A549 (cell line): ENCODE measurements around the gene PRKCE. TPM values are rescaled to one million over a fixed set of nuclear protein-coding genes. Genes with fewer than 3 reads are reported as not detected.

Experiments used
- ATAC-seq, 2 experiments: fragments of 200-7000 bp in 1 of 2; fragments of >200 bp in 1 of 2; cut with Nextera tagmentation in 1 of 2; cut with Tn5 transposase in 1 of 2; 3 replicates each; pipeline versions ENCODE4 v1.8.0 to v1.9.1; 2018 to 2020; ENCODE audit warnings: mild to moderate bottlenecking in 1 of 2, moderate library complexity in 1 of 2
- CTCF ChIA-PET: fragments of 300-600 bp; sonication (Branson Sonifier 250); formaldehyde crosslinking; extraction: SDS; loops from one replicate; lab custom pipeline; 2021; ENCODE audit warnings: antibody characterized with exemption, inconsistent platforms; lab: Yijun Ruan, JAX
- POLR2A ChIA-PET: fragments of 350-600 bp; formaldehyde crosslinking; extraction: SDS; loops from one replicate; lab custom pipeline; 2021; ENCODE audit warnings: antibody characterized with exemption, inconsistent platforms; lab: Yijun Ruan, JAX
- DNase-seq, 2 experiments: peaks; one replicate each; pipeline versions ENCODE4 v3.0.0 to v3.0.0-alpha.2; 2011 to 2016; ENCODE audit warnings: low read depth in 1 of 2, low spot score in 1 of 2
- FAIRE-seq: peaks from 2 replicates; lab custom pipeline; 2011; peaks lifted over from hg19 to GRCh38; lab: Jason Lieb, UNC
- H3K27ac ChIP-seq, 2 experiments: fragments of >200 bp; sonication (Bioruptor Twin); formaldehyde crosslinking; 3 replicates each; pipeline ENCODE4 v1.5.1; 2016 to 2017
- H3K4me1 ChIP-seq: fragments of >200 bp; sonication (Bioruptor Twin); formaldehyde crosslinking; 3 replicates; pipeline ENCODE4 v1.6.1; 2016
- H3K4me2 ChIP-seq: fragments of >200 bp; sonication (Bioruptor Twin); formaldehyde crosslinking; 3 replicates; pipeline ENCODE4 v1.6.1; 2016
- H3K4me3 ChIP-seq: fragments of >200 bp; sonication (Bioruptor Twin); formaldehyde crosslinking; 3 replicates; pipeline ENCODE4 v1.5.1; 2016
- H3K9me3 ChIP-seq: fragments of >200 bp; sonication (Bioruptor Twin); formaldehyde crosslinking; 3 replicates; pipeline ENCODE4 v1.6.1; 2016
- ATOH8 ChIP-seq: fragments of 250-450 bp; sonication (Bioruptor Pico); IDR thresholded peaks from 2 replicates; pipeline ENCODE4 v1.5.0; 2020; ENCODE audit warnings: low read depth, mild to moderate bottlenecking, moderate library complexity
- CHD2 ChIP-seq: fragments of 150-350 bp; IDR thresholded peaks from 2 replicates; pipeline ENCODE4 v1.6.1; 2014; ENCODE audit warnings: low read length; ENCODE audit not compliant: partially characterized antibody
- CHD4 ChIP-seq: fragments of 200-600 bp; sonication (generic); IDR thresholded peaks from 2 replicates; pipeline ENCODE4 v1.6.1; 2016; ENCODE audit warnings: antibody characterized with exemption, mild to moderate bottlenecking, borderline replicate concordance
- EHMT2 ChIP-seq: fragments of 200-600 bp; sonication (generic); IDR thresholded peaks from 2 replicates; pipeline ENCODE4 v1.6.1; 2016; ENCODE audit warnings: antibody characterized with exemption, low read depth, mild to moderate bottlenecking, moderate library complexity
- ELK1 ChIP-seq: fragments of 150-350 bp; IDR thresholded peaks from 2 replicates; pipeline ENCODE4 v1.6.1; 2014; ENCODE audit warnings: low read depth, mild to moderate bottlenecking, low read length
- HOXA7 ChIP-seq: fragments of 250-450 bp; sonication (Bioruptor Pico); IDR thresholded peaks from 2 replicates; pipeline ENCODE4 v1.5.0; 2020; ENCODE audit warnings: mild to moderate bottlenecking, moderate library complexity
- JUN ChIP-seq, 2 experiments: fragments of >200 bp; sonication (Bioruptor Twin); formaldehyde crosslinking; IDR thresholded peaks; 2 replicates in 1 of 2; 3 replicates in 1 of 2; pipeline ENCODE4 v1.6.1; 2016 to 2017
- KDM5A ChIP-seq: fragments of 200-600 bp; sonication (generic); IDR thresholded peaks from 2 replicates; pipeline ENCODE4 v1.6.1; 2016; ENCODE audit warnings: antibody characterized with exemption, mild to moderate bottlenecking
- MAZ ChIP-seq: fragments of 150-350 bp; IDR thresholded peaks from 2 replicates; pipeline ENCODE4 v1.6.1; 2014; ENCODE audit warnings: antibody characterized with exemption, low read depth, low read length, borderline replicate concordance
- NPAS2 ChIP-seq: fragments of 250-450 bp; sonication (Bioruptor Pico); IDR thresholded peaks from 2 replicates; pipeline ENCODE4 v1.8.0; 2022; ENCODE audit warnings: mild to moderate bottlenecking, moderate library complexity, borderline replicate concordance
- PHF8 ChIP-seq: fragments of 200-600 bp; sonication (generic); IDR thresholded peaks from 2 replicates; pipeline ENCODE4 v1.6.1; 2016; ENCODE audit warnings: low read depth, mild to moderate bottlenecking, antibody characterized with exemption, moderate library complexity, borderline replicate concordance
- SREBF2 ChIP-seq: fragments of 450-650 bp; IDR thresholded peaks from 2 replicates; pipeline ENCODE4 v1.6.1; 2014; ENCODE audit warnings: mild to moderate bottlenecking, moderate library complexity
- TP53 ChIP-seq: fragments of 250-450 bp; sonication (Bioruptor Pico); IDR thresholded peaks from 2 replicates; pipeline ENCODE4 v1.5.0; 2021; ENCODE audit warnings: mild to moderate bottlenecking, moderate library complexity
- ZC3H11A ChIP-seq: fragments of 450-650 bp; IDR thresholded peaks from 2 replicates; pipeline ENCODE4 v1.6.1; 2014; ENCODE audit warnings: antibody characterized with exemption, mild to moderate bottlenecking
- WGBS: methylation state at CpG from one replicate; pipeline ENCODE4 v1.1.6; 2017; ENCODE audit errors: missing lambda C conversion rate; 5-methylcytosine and 5-hydroxymethylcytosine counted together
- polyA plus RNA-seq, 4 experiments: library from polyadenylated mRNA; depleted of rRNA in 3 of 4; stranded (reverse); fragments of >200 nt; fragmentation: RNase III in 1 of 4; extraction: RNeasy Plus Mini Kit Qiagen cat#74134 plus additional on column Dnase treatment in 1 of 4; gene quantifications; 2 replicates in 3 of 4; 3 replicates in 1 of 4; pipeline ENCODE4 v1.2.3, GENCODE V29; 2011 to 2017
- TF ChIP-seq, protein P1 (sequence below): fragments of >200 bp; sonication (Bioruptor Twin); formaldehyde crosslinking; IDR thresholded peaks from 3 replicates; pipeline ENCODE4 v1.5.1; 2016
- TF ChIP-seq, protein P2 (sequence below): IDR thresholded peaks from 2 replicates; pipeline ENCODE4 v1.6.1; 2012
- TF ChIP-seq, protein P3 (sequence below): IDR thresholded peaks from 2 replicates; pipeline ENCODE4 v1.6.1; 2012

PRKCE gene
- polyA plus RNA-seq, 2 of the 4 experiments (the other 2 are of a cell fraction), result 11.5 to 12.0 TPM

GRCh38 chr2:45789317-45789716 is 137.8 kb downstream of the PRKCE start:
- Histone ChIP-seq H3K27ac (no peak overlapping the region), H3K4me1 (no peaks in the 10 kb centered on the region), H3K9me3 (no peaks in the 10 kb centered on the region), H3K4me2 (no peak overlapping the region), H3K4me3 (no peak overlapping the region)
- ATAC-seq (no peak), FAIRE-seq (no peak), DNase-seq (no peak)
- CTCF ChIA-PET, result interaction anchor here (0.6 to 7.8 kb wide), 5 partner anchors 9 to 148 kb away, joined by 3 to 60 read pairs (median 3); no protein-coding TSS in a partner anchor
- TF ChIP-seq CHD2, result no peak
- no peak for TF ChIP-seq HOXA7 (CRISPR knock-in tag)
- TF ChIP-seq MAZ, result no peak
- TF ChIP-seq CHD4, result no peak
- no peak for TF ChIP-seq ATOH8 (CRISPR knock-in tag)
- TF ChIP-seq ELK1, result no peak
- TF ChIP-seq, protein P1, sequence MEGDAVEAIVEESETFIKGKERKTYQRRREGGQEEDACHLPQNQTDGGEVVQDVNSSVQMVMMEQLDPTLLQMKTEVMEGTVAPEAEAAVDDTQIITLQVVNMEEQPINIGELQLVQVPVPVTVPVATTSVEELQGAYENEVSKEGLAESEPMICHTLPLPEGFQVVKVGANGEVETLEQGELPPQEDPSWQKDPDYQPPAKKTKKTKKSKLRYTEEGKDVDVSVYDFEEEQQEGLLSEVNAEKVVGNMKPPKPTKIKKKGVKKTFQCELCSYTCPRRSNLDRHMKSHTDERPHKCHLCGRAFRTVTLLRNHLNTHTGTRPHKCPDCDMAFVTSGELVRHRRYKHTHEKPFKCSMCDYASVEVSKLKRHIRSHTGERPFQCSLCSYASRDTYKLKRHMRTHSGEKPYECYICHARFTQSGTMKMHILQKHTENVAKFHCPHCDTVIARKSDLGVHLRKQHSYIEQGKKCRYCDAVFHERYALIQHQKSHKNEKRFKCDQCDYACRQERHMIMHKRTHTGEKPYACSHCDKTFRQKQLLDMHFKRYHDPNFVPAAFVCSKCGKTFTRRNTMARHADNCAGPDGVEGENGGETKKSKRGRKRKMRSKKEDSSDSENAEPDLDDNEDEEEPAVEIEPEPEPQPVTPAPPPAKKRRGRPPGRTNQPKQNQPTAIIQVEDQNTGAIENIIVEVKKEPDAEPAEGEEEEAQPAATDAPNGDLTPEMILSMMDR, result no peak
- TF ChIP-seq SREBF2, result no peak
- no peak for TF ChIP-seq NPAS2 (CRISPR knock-in tag)
- TF ChIP-seq PHF8, result no peak
- TF ChIP-seq, protein P2, sequence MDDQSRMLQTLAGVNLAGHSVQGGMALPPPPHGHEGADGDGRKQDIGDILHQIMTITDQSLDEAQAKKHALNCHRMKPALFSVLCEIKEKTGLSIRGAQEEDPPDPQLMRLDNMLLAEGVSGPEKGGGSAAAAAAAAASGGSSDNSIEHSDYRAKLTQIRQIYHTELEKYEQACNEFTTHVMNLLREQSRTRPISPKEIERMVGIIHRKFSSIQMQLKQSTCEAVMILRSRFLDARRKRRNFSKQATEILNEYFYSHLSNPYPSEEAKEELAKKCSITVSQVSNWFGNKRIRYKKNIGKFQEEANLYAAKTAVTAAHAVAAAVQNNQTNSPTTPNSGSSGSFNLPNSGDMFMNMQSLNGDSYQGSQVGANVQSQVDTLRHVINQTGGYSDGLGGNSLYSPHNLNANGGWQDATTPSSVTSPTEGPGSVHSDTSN, result no peak
- no peak for TF ChIP-seq KDM5A
- TF ChIP-seq JUN (IDR thresholded peaks at IDR 0.05), result no peak
- TF ChIP-seq TP53 (CRISPR knock-in tag), result no peak
- no peak for TF ChIP-seq ZC3H11A
- POLR2A ChIA-PET, result no interaction called here

DNA sequence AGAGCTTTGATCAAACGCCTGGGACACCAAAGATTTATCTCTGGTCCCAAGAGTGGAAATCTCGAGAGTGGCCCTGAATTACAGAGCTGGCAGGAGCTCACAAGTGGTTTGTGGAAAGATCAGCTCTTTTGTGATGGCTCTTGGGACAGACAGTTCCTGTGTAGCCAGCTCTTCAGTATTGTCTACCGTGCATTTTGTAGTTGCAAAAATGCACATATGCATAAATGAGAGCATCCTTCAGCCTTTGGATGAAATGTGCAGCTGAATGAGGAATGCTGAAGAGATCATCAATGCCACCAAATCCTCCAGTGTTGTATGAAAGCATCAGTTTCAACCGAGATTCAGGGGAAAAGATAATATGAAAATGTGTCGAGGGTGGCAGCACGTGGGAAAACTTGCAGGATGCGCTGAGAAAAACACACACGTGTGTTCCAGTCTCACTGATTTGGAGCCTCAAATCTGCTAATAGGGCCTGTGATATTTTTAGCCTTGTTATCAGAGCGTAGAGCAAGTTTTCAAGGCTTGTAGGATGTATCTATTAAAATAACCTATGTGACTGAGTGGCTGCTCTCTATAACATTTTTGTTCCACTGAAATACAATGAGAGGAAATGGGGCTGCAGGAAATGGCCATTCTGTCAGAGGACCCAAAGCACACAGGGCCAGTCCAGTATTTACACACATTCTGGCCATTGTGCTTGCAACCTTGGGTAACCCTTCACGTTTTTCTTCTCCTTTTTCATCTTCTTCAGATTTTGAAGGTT is 138.7 kb downstream of the PRKCE start:
- no peaks in the 10 kb centered on the region for H3K9me3 ChIP-seq
- no peak overlapping the region for H3K4me2 ChIP-seq
- ChIA-PET CTCF (interaction anchor here (0.9 to 7.8 kb wide), 5 partner anchors 9 to 146 kb away, joined by 3 to 60 read pairs (median 3); no protein-coding TSS in a partner anchor), POLR2A (no interaction called here)
- no peak overlapping the region for H3K27ac ChIP-seq
- DNase-seq, result no peak
- WGBS, result 75% methylated on average over 10 of the region's 10 CpGs
- H3K4me1 ChIP-seq, result no peaks in the 10 kb centered on the region
- ATAC-seq, result no peak
- TF ChIP-seq CHD4 (no peak), EHMT2 (no peak)
- TF ChIP-seq, protein P3, sequence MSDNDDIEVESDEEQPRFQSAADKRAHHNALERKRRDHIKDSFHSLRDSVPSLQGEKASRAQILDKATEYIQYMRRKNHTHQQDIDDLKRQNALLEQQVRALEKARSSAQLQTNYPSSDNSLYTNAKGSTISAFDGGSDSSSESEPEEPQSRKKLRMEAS, result no peak
- TF ChIP-seq, all 56 proteins: peak for 0
- no peak for FAIRE-seq
- no peak overlapping the region for H3K4me3 ChIP-seq
